NCI-H2196 treated with DMSO at 0.1 percent for 48 hours (cell line): ENCODE results near the gene RELN.

Experiments used
- DNase-seq: peaks from one replicate; lab custom pipeline; 2025; ENCODE audit not compliant: unreplicated experiment; lab: John Stamatoyannopoulos, UW

RELN gene

GRCh38 chr7:103731169-103731568 lies 258.3 kb downstream of the RELN start:
- DNase-seq: no peak

- no peak for DNase-seq
Measured at GRCh38 chr7:103729026-103729425, 260.4 kb downstream of the RELN start.

GRCh38 chr7:103727982-103728610 lies 261.4 kb downstream of the RELN start:
- no peak for DNase-seq

GRCh38 chr7:103719070-103719469 lies 270.4 kb downstream of the RELN start:
- no peak for DNase-seq

GRCh38 chr7:103718482-103719061 lies 270.9 kb downstream of the RELN start:
- DNase-seq: no peak

GRCh38 chr7:103717574-103717973 lies 271.9 kb downstream of the RELN start:
- no peak for DNase-seq

GRCh38 chr7:103715376-103716120 lies 273.9 kb downstream of the RELN start:
- no peak for DNase-seq

GRCh38 chr7:103714376-103714927 lies 275.0 kb downstream of the RELN start:
- no peak for DNase-seq

- no peak for DNase-seq
Measured at GRCh38 chr7:103712991-103713778, 276.3 kb downstream of the RELN start.

- no peak for DNase-seq
Measured at GRCh38 chr7:103711413-103711812, 278.0 kb downstream of the RELN start.

- DNase-seq: no peak
Measured at GRCh38 chr7:103710247-103710646, 279.2 kb downstream of the RELN start.

GRCh38 chr7:103706805-103707204 lies 282.7 kb downstream of the RELN start:
- no peak for DNase-seq

GRCh38 chr7:103705542-103705941 lies 283.9 kb downstream of the RELN start:
- no peak for DNase-seq

GRCh38 chr7:103704701-103705100 lies 284.8 kb downstream of the RELN start:
- DNase-seq: no peak

GRCh38 chr7:103702982-103703381 lies 286.5 kb downstream of the RELN start:
- no peak for DNase-seq

- DNase-seq: no peak
Measured at GRCh38 chr7:103702454-103702853, 287.0 kb downstream of the RELN start.

GRCh38 chr7:103699032-103699431 lies 290.4 kb downstream of the RELN start:
- no peak for DNase-seq

- no peak for DNase-seq
Measured at GRCh38 chr7:103698064-103698463, 291.4 kb downstream of the RELN start.

GRCh38 chr7:103695521-103695920 lies 293.9 kb downstream of the RELN start:
- no peak for DNase-seq

- no peak for DNase-seq
Measured at GRCh38 chr7:103694304-103694703, 295.2 kb downstream of the RELN start.

GRCh38 chr7:103691291-103691690 lies 298.2 kb downstream of the RELN start:
- peak; percentile 9 for DNase-seq
